Keratinocyte (primary cell): ENCODE measurements around the gene CDK14. TPM values are rescaled to one million over a fixed set of nuclear protein-coding genes. Genes with fewer than 3 reads are reported as not detected.

ENCODE experiments used
- DNase-seq: peaks from one replicate; pipeline ENCODE4 v3.0.0-alpha.2; 2011; ENCODE audit warnings: low read depth, missing footprints, low spot score
- FAIRE-seq: peaks from 2 replicates; lab custom pipeline; 2011; peaks lifted over from hg19 to GRCh38; lab: Jason Lieb, UNC
- H2AFZ ChIP-seq: 2 replicates; pipeline ENCODE4 v1.6.0; 2012; ENCODE audit warnings: low read length, control low read depth, inconsistent platforms; ENCODE audit not compliant: control insufficient read depth
- H3K27ac ChIP-seq: 2 replicates; pipeline ENCODE4 v1.5.1; 2011; ENCODE audit warnings: low read length; ENCODE audit not compliant: control insufficient read depth, insufficient read depth
- H3K27me3 ChIP-seq: 3 replicates; pipeline ENCODE4 v1.6.0; 2011; ENCODE audit warnings: low read length; ENCODE audit not compliant: control insufficient read depth, insufficient read depth; ENCODE audit errors: extremely low read depth
- H3K36me3 ChIP-seq, 2 experiments: 2 replicates in 1 of 2; 3 replicates in 1 of 2; pipeline ENCODE4 v1.5.1; 2011; ENCODE audit warnings: low read length in 2 of 2, mild to moderate bottlenecking in 1 of 2; ENCODE audit not compliant: control insufficient read depth in 2 of 2, insufficient read depth in 2 of 2; ENCODE audit errors: extremely low read depth in 1 of 2
- H3K4me1 ChIP-seq: 3 replicates; pipeline ENCODE4 v1.5.1; 2011; ENCODE audit warnings: low read length; ENCODE audit not compliant: control insufficient read depth, insufficient read depth; ENCODE audit errors: extremely low read depth
- H3K4me2 ChIP-seq: 3 replicates; pipeline ENCODE4 v1.6.0; 2011; ENCODE audit warnings: low read depth, low read length; ENCODE audit not compliant: control insufficient read depth, insufficient read depth; ENCODE audit errors: extremely low read depth
- H3K4me3 ChIP-seq, 3 experiments: fragments of 200-600 bp in 1 of 3; sonication (generic) in 1 of 3; 2 replicates in 2 of 3; 3 replicates in 1 of 3; pipeline ENCODE4 v1.5.1; 2011 to 2016; ENCODE audit warnings: low read length in 3 of 3, mild to moderate bottlenecking in 3 of 3, control low read depth in 2 of 3, inconsistent platforms in 1 of 3, low read depth in 1 of 3, mixed read lengths in 1 of 3, mixed run types in 1 of 3, moderate library complexity in 1 of 3; ENCODE audit not compliant: control insufficient read depth in 2 of 3, insufficient read depth in 2 of 3; ENCODE audit errors: extremely low read depth in 1 of 3
- H3K79me2 ChIP-seq: 2 replicates; pipeline ENCODE4 v1.6.0; 2012; ENCODE audit warnings: low read length; ENCODE audit not compliant: control insufficient read depth, insufficient read depth
- H3K9ac ChIP-seq: 3 replicates; pipeline ENCODE4 v1.6.0; 2011; ENCODE audit warnings: low read length; ENCODE audit not compliant: control insufficient read depth, insufficient read depth; ENCODE audit errors: extremely low read depth
- H3K9me1 ChIP-seq: 3 replicates; pipeline ENCODE4 v1.6.0; 2011; ENCODE audit warnings: low read length; ENCODE audit not compliant: control insufficient read depth, insufficient read depth; ENCODE audit errors: extremely low read depth
- H3K9me3 ChIP-seq: 2 replicates; pipeline ENCODE4 v1.5.1; 2012; ENCODE audit warnings: low read depth, low read length; ENCODE audit not compliant: control insufficient read depth
- H4K20me1 ChIP-seq: 3 replicates; pipeline ENCODE4 v1.6.0; 2011; ENCODE audit warnings: low read length; ENCODE audit not compliant: control insufficient read depth, insufficient read depth; ENCODE audit errors: extremely low read depth
- EZH2 ChIP-seq: IDR thresholded peaks from one replicate; pipeline ENCODE4 v1.6.1; 2012; ENCODE audit warnings: inconsistent platforms, mild to moderate bottlenecking, low read length, moderate library complexity
- dilution Hi-C: fragments of 300-500 bp; cut with MboI; formaldehyde crosslinking; loops from one replicate; pipeline ENCODE4 v1.7.0; 2020; ENCODE audit warnings: low sequenced_read_pairs; ENCODE audit not compliant: extremely low pct_ligation_motif_present
- polyA plus RNA-seq, 5 experiments: library from polyadenylated mRNA; depleted of rRNA in 3 of 5; stranded (reverse) in 3 of 5; stranded (forward) in 1 of 5; unstranded in 1 of 5; fragments of >200 nt; gene quantifications; 1 replicate in 1 of 5; 2 replicates in 3 of 5; 3 replicates in 1 of 5; pipeline versions ENCODE4 v1.2.1 to v1.2.3, GENCODE V29; 2011 to 2012; ENCODE audit warnings: missing spikeins in 2 of 5, low read depth in 1 of 5, low replicate concordance in 1 of 5
- TF ChIP-seq, protein P1 (sequence below), 3 experiments: IDR thresholded peaks in 1 of 3; conservative IDR thresholded peaks in 1 of 3; optimal IDR thresholded peaks in 1 of 3; 2 replicates in 2 of 3; 3 replicates in 1 of 3; pipeline versions ENCODE3 to v1.5.1; 2011; ENCODE audit warnings: low read length in 3 of 3, mild to moderate bottlenecking in 3 of 3, moderate library complexity in 2 of 3, control low read depth in 1 of 3, inconsistent platforms in 1 of 3; ENCODE audit not compliant: insufficient read depth in 2 of 3; ENCODE audit errors: extremely low read depth in 1 of 3

The CDK14 gene
- polyA plus RNA-seq, 1 donor (not counting 4 experiments of a cell fraction or from before 2014, with no cell fraction given), result 4.0 TPM

DNA sequence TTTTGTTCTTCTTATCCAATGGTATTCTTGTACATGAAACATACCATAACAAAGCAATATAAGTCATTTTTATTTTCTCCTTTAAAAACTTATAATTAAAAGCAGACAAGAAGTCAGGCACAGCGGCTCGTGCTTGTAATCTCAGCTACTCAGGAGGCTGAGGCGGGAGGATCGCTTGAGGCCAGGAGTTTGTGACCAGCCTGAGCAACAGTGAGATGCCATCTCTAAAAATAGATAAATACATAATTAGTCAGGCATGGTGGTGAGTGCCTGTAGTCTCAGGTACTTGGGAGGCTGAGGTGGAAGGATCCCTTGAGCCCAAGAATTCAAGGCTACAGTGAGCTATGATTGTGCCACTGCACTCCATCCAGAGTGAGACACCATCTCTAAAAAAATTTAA, 473.0 kb downstream of the CDK14 start:
- H3K9me3 ChIP-seq, result no peaks in the 10 kb centered on the region
- no peak overlapping the region for H2AFZ ChIP-seq
- H3K9me1 ChIP-seq, result no peaks in the 10 kb centered on the region
- no peak for TF ChIP-seq EZH2
- TF ChIP-seq, protein P1, sequence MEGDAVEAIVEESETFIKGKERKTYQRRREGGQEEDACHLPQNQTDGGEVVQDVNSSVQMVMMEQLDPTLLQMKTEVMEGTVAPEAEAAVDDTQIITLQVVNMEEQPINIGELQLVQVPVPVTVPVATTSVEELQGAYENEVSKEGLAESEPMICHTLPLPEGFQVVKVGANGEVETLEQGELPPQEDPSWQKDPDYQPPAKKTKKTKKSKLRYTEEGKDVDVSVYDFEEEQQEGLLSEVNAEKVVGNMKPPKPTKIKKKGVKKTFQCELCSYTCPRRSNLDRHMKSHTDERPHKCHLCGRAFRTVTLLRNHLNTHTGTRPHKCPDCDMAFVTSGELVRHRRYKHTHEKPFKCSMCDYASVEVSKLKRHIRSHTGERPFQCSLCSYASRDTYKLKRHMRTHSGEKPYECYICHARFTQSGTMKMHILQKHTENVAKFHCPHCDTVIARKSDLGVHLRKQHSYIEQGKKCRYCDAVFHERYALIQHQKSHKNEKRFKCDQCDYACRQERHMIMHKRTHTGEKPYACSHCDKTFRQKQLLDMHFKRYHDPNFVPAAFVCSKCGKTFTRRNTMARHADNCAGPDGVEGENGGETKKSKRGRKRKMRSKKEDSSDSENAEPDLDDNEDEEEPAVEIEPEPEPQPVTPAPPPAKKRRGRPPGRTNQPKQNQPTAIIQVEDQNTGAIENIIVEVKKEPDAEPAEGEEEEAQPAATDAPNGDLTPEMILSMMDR (optimal IDR thresholded peaks at IDR 0.05 in 1 of 3, IDR thresholded peaks at IDR 0.05 in 1 of 3, conservative IDR thresholded peaks at IDR 0.05 in 1 of 3; ENCODE audit: extremely low read depth in 1 of 3, insufficient read depth in 2 of 3, low read length in 3 of 3), result no peak
- no peak for FAIRE-seq
- H3K79me2 ChIP-seq, result no peaks in the 10 kb centered on the region
- dilution Hi-C loops, result no loop called here
- no peak for DNase-seq
- H4K20me1 ChIP-seq, result no peaks in the 10 kb centered on the region
- no peak overlapping the region for H3K9ac ChIP-seq
- no peaks in the 10 kb centered on the region for H3K36me3 ChIP-seq
- H3K4me2 ChIP-seq, result no peak overlapping the region
- H3K4me3 ChIP-seq, result no peak overlapping the region
- H3K4me1 ChIP-seq, result peaks cover 2% of the 10 kb centered on the region
- H3K27ac ChIP-seq, result no peak overlapping the region
- no peaks in the 10 kb centered on the region for H3K27me3 ChIP-seq

DNA sequence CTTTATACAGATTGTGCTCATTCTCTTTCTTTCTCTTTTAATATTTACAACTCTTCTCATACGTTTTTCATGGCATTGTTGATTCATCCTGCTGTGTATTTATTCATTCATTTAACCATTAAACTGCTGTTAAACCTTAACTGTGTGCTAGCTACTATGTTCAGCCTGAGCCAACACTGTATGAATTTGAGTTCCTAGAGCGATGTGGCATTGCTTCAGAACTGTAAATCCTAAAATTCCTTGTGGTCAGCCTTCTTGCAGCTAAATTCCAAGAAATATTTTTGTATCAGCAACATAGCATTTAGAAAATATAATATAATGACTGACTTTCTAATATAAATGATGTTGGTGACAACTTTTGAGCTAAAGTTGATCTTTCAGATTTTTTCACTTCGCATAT, 483.4 kb downstream of the CDK14 start:
- no peak for FAIRE-seq
- no peaks in the 10 kb centered on the region for H3K27me3 ChIP-seq
- H3K27ac ChIP-seq, result no peak overlapping the region
- H3K79me2 ChIP-seq, result no peaks in the 10 kb centered on the region
- H2AFZ ChIP-seq, result no peak overlapping the region
- H4K20me1 ChIP-seq, result no peaks in the 10 kb centered on the region
- TF ChIP-seq EZH2, result no peak
- TF ChIP-seq, protein P1 (optimal IDR thresholded peaks at IDR 0.05 in 1 of 3, IDR thresholded peaks at IDR 0.05 in 1 of 3, conservative IDR thresholded peaks at IDR 0.05 in 1 of 3; ENCODE audit: extremely low read depth in 1 of 3, insufficient read depth in 2 of 3, low read length in 3 of 3), result no peak
- no peaks in the 10 kb centered on the region for H3K4me1 ChIP-seq
- H3K36me3 ChIP-seq, result no peaks in the 10 kb centered on the region
- H3K9ac ChIP-seq, result no peak overlapping the region
- no peak for DNase-seq
- no peak overlapping the region for H3K4me2 ChIP-seq
- H3K4me3 ChIP-seq, result no peak overlapping the region
- no peaks in the 10 kb centered on the region for H3K9me1 ChIP-seq
- no peaks in the 10 kb centered on the region for H3K9me3 ChIP-seq
- dilution Hi-C loops, result no loop called here
